WTC11 (cell line): Measurements from ENCODE around the gene PCDH20. TPM values are rescaled to one million over a fixed set of nuclear protein-coding genes. Genes with fewer than 3 reads are reported as not detected.

Experiments used
- ATAC-seq: fragments of 200-7000 bp; cut with Tn5 transposase; 2 replicates; pipeline ENCODE4 v1.10.0; 2021; ENCODE audit warnings: mild to moderate bottlenecking, moderate library complexity
- CTCF ChIA-PET: fragments of 300-600 bp; sonication (Branson Sonifier 250); formaldehyde crosslinking; loops from one replicate; lab custom pipeline; 2021; ENCODE audit warnings: antibody characterized with exemption; lab: Charles Lee
- POLR2A ChIA-PET: fragments of 350-600 bp; sonication (Branson Sonifier 250); formaldehyde crosslinking; loops from one replicate; lab custom pipeline; 2021; ENCODE audit warnings: antibody characterized with exemption; lab: Charles Lee
- DNase-seq: peaks from one replicate; pipeline ENCODE4 v3.0.0; 2021; ENCODE audit warnings: low spot score
- H3K27ac Mint-ChIP-seq: 2 replicates; pipeline ENCODE4 v1.8.0; 2021; ENCODE audit warnings: mixed read lengths
- H3K27me3 Mint-ChIP-seq: 2 replicates; pipeline ENCODE4 v1.8.0; 2021; ENCODE audit warnings: low read depth, mild to moderate bottlenecking, moderate library complexity, mixed read lengths
- H3K36me3 Mint-ChIP-seq: 2 replicates; pipeline ENCODE4 v1.8.0; 2021; ENCODE audit warnings: mixed read lengths
- H3K4me1 Mint-ChIP-seq: 2 replicates; pipeline ENCODE4 v1.8.0; 2022; ENCODE audit warnings: mixed read lengths
- H3K4me3 Mint-ChIP-seq: 2 replicates; pipeline ENCODE4 v1.8.0; 2021; ENCODE audit warnings: mild to moderate bottlenecking, moderate library complexity, mixed read lengths
- H3K9me3 Mint-ChIP-seq: 2 replicates; pipeline ENCODE4 v1.8.0; 2021; ENCODE audit warnings: mixed read lengths
- ARID4B ChIP-seq: sonication (generic); formaldehyde crosslinking; IDR thresholded peaks from 2 replicates; pipeline ENCODE4 v1.8.0; 2023; ENCODE audit warnings: missing genetic modification reagents, mild to moderate bottlenecking, borderline replicate concordance
- ATF1 ChIP-seq: sonication (generic); formaldehyde crosslinking; IDR thresholded peaks from 2 replicates; pipeline ENCODE4 v1.8.1; 2023; ENCODE audit warnings: mild to moderate bottlenecking, moderate library complexity, missing genetic modification reagents
- ATF6 ChIP-seq: sonication (generic); formaldehyde crosslinking; IDR thresholded peaks from 2 replicates; pipeline ENCODE4 v1.8.1; 2023; ENCODE audit warnings: mild to moderate bottlenecking, missing genetic modification reagents
- CBFB ChIP-seq: sonication (generic); formaldehyde crosslinking; IDR thresholded peaks from 2 replicates; pipeline ENCODE4 v1.8.1; 2022; ENCODE audit warnings: mild to moderate bottlenecking, low read depth, missing genetic modification reagents
- E2F1 ChIP-seq: sonication (generic); formaldehyde crosslinking; IDR thresholded peaks from 2 replicates; pipeline ENCODE4 v1.8.0; 2022; ENCODE audit warnings: mild to moderate bottlenecking, missing genetic modification reagents
- E2F5 ChIP-seq: sonication (generic); formaldehyde crosslinking; IDR thresholded peaks from 2 replicates; pipeline ENCODE4 v1.8.1; 2022; ENCODE audit warnings: mild to moderate bottlenecking, moderate library complexity, missing genetic modification reagents
- ETV6 ChIP-seq: sonication (generic); formaldehyde crosslinking; IDR thresholded peaks from 2 replicates; pipeline ENCODE4 v1.8.1; 2022; ENCODE audit warnings: mild to moderate bottlenecking, missing genetic modification reagents
- FOXP4 ChIP-seq: sonication (generic); formaldehyde crosslinking; IDR thresholded peaks from 2 replicates; pipeline ENCODE4 v1.8.0; 2022; ENCODE audit warnings: mild to moderate bottlenecking, missing genetic modification reagents
- KAT7 ChIP-seq: sonication (generic); formaldehyde crosslinking; IDR thresholded peaks from 2 replicates; pipeline ENCODE4 v1.8.1; 2023; ENCODE audit warnings: missing genetic modification reagents, mild to moderate bottlenecking, borderline replicate concordance
- MLX ChIP-seq: sonication (generic); formaldehyde crosslinking; IDR thresholded peaks from 2 replicates; pipeline ENCODE4 v1.8.1; 2023; ENCODE audit warnings: mild to moderate bottlenecking, missing genetic modification reagents, moderate library complexity
- MYBL2 ChIP-seq: sonication (generic); formaldehyde crosslinking; IDR thresholded peaks from 2 replicates; pipeline ENCODE4 v1.8.1; 2023; ENCODE audit warnings: mild to moderate bottlenecking, moderate library complexity, missing genetic modification reagents
- NFATC4 ChIP-seq: fragments of 250-450 bp; sonication (Bioruptor Pico); IDR thresholded peaks from 2 replicates; pipeline ENCODE4 v1.9.0; 2021; ENCODE audit warnings: mild to moderate bottlenecking
- RORB ChIP-seq: fragments of 250-450 bp; sonication (Bioruptor Pico); IDR thresholded peaks from 2 replicates; pipeline ENCODE4 v1.9.0; 2021; ENCODE audit warnings: mild to moderate bottlenecking
- SMAD3 ChIP-seq: sonication (generic); formaldehyde crosslinking; IDR thresholded peaks from 2 replicates; pipeline ENCODE4 v1.8.0; 2022; ENCODE audit warnings: missing genetic modification reagents, mild to moderate bottlenecking, borderline replicate concordance
- ZBTB43 ChIP-seq: sonication (generic); formaldehyde crosslinking; IDR thresholded peaks from 2 replicates; pipeline ENCODE4 v1.8.1; 2023; ENCODE audit warnings: mild to moderate bottlenecking, missing genetic modification reagents
- ZNF121 ChIP-seq: sonication (generic); formaldehyde crosslinking; IDR thresholded peaks from 2 replicates; pipeline ENCODE4 v1.8.0; 2023; ENCODE audit warnings: missing genetic modification reagents
- ZNF512 ChIP-seq: sonication (generic); formaldehyde crosslinking; IDR thresholded peaks from 2 replicates; pipeline ENCODE4 v1.8.1; 2022; ENCODE audit warnings: missing genetic modification reagents, borderline replicate concordance
- ZNF671 ChIP-seq: fragments of 250-450 bp; sonication (Bioruptor Pico); IDR thresholded peaks from 2 replicates; pipeline ENCODE4 v1.8.0; 2021; ENCODE audit warnings: mild to moderate bottlenecking
- ZSCAN18 ChIP-seq: fragments of 250-450 bp; sonication (Bioruptor Pico); IDR thresholded peaks from 2 replicates; pipeline ENCODE4 v2.1.2; 2022; ENCODE audit warnings: mild to moderate bottlenecking, moderate library complexity
- total RNA-seq: library from RNA; stranded (reverse); gene quantifications from 3 replicates; pipeline ENCODE4 v1.2.3, GENCODE V29; 2021

PCDH20 gene
- total RNA-seq, 1 experiment from 2014 or later, result 1.3 TPM

GRCh38 chr13:61415749-61416148, at the start of gene PCDH20 (continued):
- no peak for TF ChIP-seq ARID4B
- no peak for TF ChIP-seq ZNF512 (CRISPR knock-in tag)
- TF ChIP-seq CBFB (CRISPR knock-in tag), result no peak

- Mint-ChIP-seq H3K36me3 (no peaks in the 10 kb centered on the region), H3K27ac (no peak overlapping the region), H3K4me1 (no peaks in the 10 kb centered on the region), H3K4me3 (no peak overlapping the region), H3K9me3 (no peaks in the 10 kb centered on the region), H3K27me3 (no peaks in the 10 kb centered on the region)
- CTCF ChIA-PET, result no interaction called here
- no peak for ATAC-seq
- TF ChIP-seq FOXP4 (no peak), MLX (CRISPR knock-in tag) (no peak), ATF1 (no peak), ZNF121 (CRISPR knock-in tag) (no peak), KAT7 (CRISPR knock-in tag) (no peak)
- DNase-seq, result no peak
- POLR2A ChIA-PET, result no interaction called here
Observed at GRCh38 chr13:61463024-61463423, 47.4 kb upstream of the PCDH20 start.

- Mint-ChIP-seq H3K4me1 (no peaks in the 10 kb centered on the region), H3K4me3 (no peak overlapping the region), H3K27ac (no peak overlapping the region), H3K9me3 (peaks cover 4% of the 10 kb centered on the region; the same call in 1 of the 2 replicates), H3K36me3 (no peaks in the 10 kb centered on the region), H3K27me3 (no peaks in the 10 kb centered on the region)
- ATAC-seq (no peak), DNase-seq (no peak)
- ChIA-PET POLR2A (no interaction called here), CTCF (no interaction called here)
- no peak for TF ChIP-seq ZBTB43 (CRISPR knock-in tag)
- TF ChIP-seq E2F1 (CRISPR knock-in tag), result no peak
- TF ChIP-seq E2F5 (CRISPR knock-in tag), result no peak
- no peak for TF ChIP-seq ZNF671
- no peak for TF ChIP-seq MYBL2 (CRISPR knock-in tag)
- no peak for TF ChIP-seq ETV6 (CRISPR knock-in tag)
- no peak for TF ChIP-seq ATF6 (CRISPR knock-in tag)
- TF ChIP-seq ZSCAN18, result no peak
- no peak for TF ChIP-seq NFATC4 (CRISPR knock-in tag)
- no peak for TF ChIP-seq SMAD3 (CRISPR knock-in tag)
- no peak for TF ChIP-seq RORB (CRISPR knock-in tag)
Observed at GRCh38 chr13:61453121-61453520, 37.5 kb upstream of the PCDH20 start.
